ENCODE results near the gene PLXNB2. TPM values are rescaled to one million over a fixed set of nuclear protein-coding genes. Genes with fewer than 3 reads are reported as not detected.
A peak's percentile ranks its signal among the peaks of the same experiment; 100 is the strongest.

PLXNB2 gene
- total and polyA plus RNA-seq, 2 of the 4 experiments (the other 2 are of a cell fraction): 73.1 to 202 TPM

GRCh38 chr22:50278461-50278860 is 29.0 kb downstream of the PLXNB2 start:
- WGBS, 2 experiments (ENCODE audit: extremely low coverage in 2 of 2, insufficient read length in 1 of 2): 95% methylated on average over 11 of the region's 21 CpGs; no CpG with 5 or more reads in 1 of the 2 experiments
- Histone ChIP-seq H3K4me2 (ENCODE audit: low read depth, low read length) (no peak overlapping the region), H3K36me3 (ENCODE audit: control insufficient read depth, insufficient read depth, low read length) (peaks cover 89% of the 10 kb centered on the region), H3K23ac (ENCODE audit: low read depth, low read length) (no peak overlapping the region), H4K5ac (ENCODE audit: low read depth, low read length) (no peak overlapping the region), H2BK120ac (ENCODE audit: low read depth, low read length) (no peak overlapping the region), H3K14ac (replicated peaks; ENCODE audit: low read depth, low read length) (no peak overlapping the region), H3K9ac (ENCODE audit: low read depth, low read length) (no peak overlapping the region), H3K18ac (ENCODE audit: low read depth, low read length) (no peak overlapping the region), H3K4me1 (ENCODE audit: control insufficient read depth, insufficient read depth, low read length) (peaks cover 8% of the 10 kb centered on the region), H3K79me1 (ENCODE audit: low read depth in 1 of 2, low read length in 2 of 2) (peaks cover 3 to 49% of the 10 kb centered on the region in 2 experiments; a peak in 2 of 4 replicates), H2BK15ac (ENCODE audit: low read depth, low read length) (no peak overlapping the region), H2BK20ac (ENCODE audit: low read depth, low read length) (no peak overlapping the region), H3K27ac (ENCODE audit: insufficient read depth, low read length) (no peak overlapping the region), H3K56ac (ENCODE audit: extremely low read depth, insufficient read depth, low read length) (no peak overlapping the region), H4K91ac (ENCODE audit: insufficient read depth, low read depth, low read length) (no peak overlapping the region), H3K27me3 (ENCODE audit: control insufficient read depth, insufficient read depth, low read length) (no peaks in the 10 kb centered on the region), H3K9me3 (ENCODE audit: control insufficient read depth, insufficient read depth, low read length) (no peaks in the 10 kb centered on the region), H4K20me1 (ENCODE audit: insufficient read depth, low read length) (peaks cover 45% of the 10 kb centered on the region), H3K9me1 (ENCODE audit: insufficient read depth, low read length) (no peaks in the 10 kb centered on the region), H4K8ac (ENCODE audit: low read depth in 2 of 2, low read length in 2 of 2) (no peak overlapping the region), H3K4ac (ENCODE audit: low read depth, low read length) (no peak overlapping the region), H2AK9ac (replicated peaks; ENCODE audit: low read depth, low read length, poor library complexity) (peak overlapping the region; percentile 42), H2AK5ac (ENCODE audit: low read depth, low read length) (no peak overlapping the region), H2BK5ac (ENCODE audit: low read depth, low read length, poor library complexity, severe bottlenecking) (no peak overlapping the region), H3K4me3 (ENCODE audit: insufficient read depth, low read depth, low read length) (no peak overlapping the region), H2AFZ (replicated peaks; ENCODE audit: low read length, poor library complexity) (peak overlapping the region; percentile 43)
- DNase-seq (no peak), ATAC-seq (ENCODE audit: low read depth) (no peak)
- dilution Hi-C loops (cut with HindIII; ENCODE audit: low sequenced_read_pairs, unreplicated experiment) (no loop called here), intact Hi-C loops (cut with micrococcal nuclease) (no loop called here), in situ Hi-C loops (cut with MboI; ENCODE audit: low sequenced_read_pairs) (loop anchor here (10.0 kb wide), 1 partner anchor 46 kb away; the partner anchor contains the start of gene DENND6B)
- ChIA-PET CTCF (no interaction called here), POLR2A (ENCODE audit: unreplicated experiment) (no interaction called here)
- TF ChIP-seq CHD1 (IDR thresholded peaks at IDR 0.05; ENCODE audit: low read depth, low read length) (no peak), MAZ (IDR thresholded peaks at IDR 0.05; ENCODE audit: borderline replicate concordance, low read depth, low read length) (no peak), BHLHE40 (IDR thresholded peaks at IDR 0.05; ENCODE audit: low read depth, low read length) (no peak), ELK1 (IDR thresholded peaks at IDR 0.05; ENCODE audit: borderline replicate concordance, low read depth, low read length) (no peak), CTCF (conservative IDR thresholded peaks at IDR 0.05; ENCODE audit: low read depth, low read length) (no peak), SMC3 (IDR thresholded peaks at IDR 0.05; ENCODE audit: low read depth, low read length) (no peak), POLR2A (IDR thresholded peaks at IDR 0.05; ENCODE audit: low read depth, low read length) (no peak), MXI1 (IDR thresholded peaks at IDR 0.05; ENCODE audit: borderline replicate concordance, low read depth, low read length) (no peak), FOS (IDR thresholded peaks at IDR 0.05; ENCODE audit: low read depth, low read length) (no peak), CEBPB (IDR thresholded peaks at IDR 0.05; ENCODE audit: low read depth, low read length) (no peak), MAFK (IDR thresholded peaks at IDR 0.05; ENCODE audit: low read depth, low read length) (no peak), NFE2L2 (IDR thresholded peaks at IDR 0.05; ENCODE audit: low read depth, low read length) (no peak), RCOR1 (IDR thresholded peaks at IDR 0.05; ENCODE audit: insufficient replicate concordance, low read length) (no peak), RAD21 (IDR thresholded peaks at IDR 0.05; ENCODE audit: low read length) (no peak), RFX5 (IDR thresholded peaks at IDR 0.05; ENCODE audit: low read depth, low read length) (no peak)
- TF ChIP-seq, protein P1, sequence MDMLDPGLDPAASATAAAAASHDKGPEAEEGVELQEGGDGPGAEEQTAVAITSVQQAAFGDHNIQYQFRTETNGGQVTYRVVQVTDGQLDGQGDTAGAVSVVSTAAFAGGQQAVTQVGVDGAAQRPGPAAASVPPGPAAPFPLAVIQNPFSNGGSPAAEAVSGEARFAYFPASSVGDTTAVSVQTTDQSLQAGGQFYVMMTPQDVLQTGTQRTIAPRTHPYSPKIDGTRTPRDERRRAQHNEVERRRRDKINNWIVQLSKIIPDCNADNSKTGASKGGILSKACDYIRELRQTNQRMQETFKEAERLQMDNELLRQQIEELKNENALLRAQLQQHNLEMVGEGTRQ (IDR thresholded peaks at IDR 0.05; ENCODE audit: low read depth, low read length): no peak
- no TSS peak for BruUV-seq (replicated peaks)
